Measurements from ENCODE around the gene IER5L.

- TF ChIP-seq EZH2 (IDR thresholded peaks at IDR 0.05; ENCODE audit: insufficient read depth, poor library complexity, severe bottlenecking) (no peak), EZH2phosphoT487 (IDR thresholded peaks at IDR 0.05; ENCODE audit: insufficient read depth, low read depth) (no peak)
Observed at GRCh38 chr9:129149442-129149841, 28.6 kb downstream of the IER5L start.

Data from GM23248 (cell line).